Uterus (tissue), 2 donors: ENCODE results near the gene PM20D1.

ENCODE experiments used
- POLR2A ChIP-seq, 2 donors: fragments of 450-650 bp; IDR thresholded peaks; one replicate each; pipeline ENCODE4 v1.6.1; 2016; ENCODE audit warnings: antibody characterized with exemption in 2 of 2, mild to moderate bottlenecking in 1 of 2, moderate library complexity in 1 of 2
- TF ChIP-seq, protein P1 (sequence below), 4 experiments: fragments of 200-600 bp in 2 of 4; fragments of 450-650 bp in 2 of 4; sonication (generic) in 2 of 4; IDR thresholded peaks; one replicate each; pipeline ENCODE4 v1.5.1; 2016 to 2019; ENCODE audit warnings: antibody characterized with exemption in 4 of 4, mild to moderate bottlenecking in 2 of 4, moderate library complexity in 1 of 4

DNA sequence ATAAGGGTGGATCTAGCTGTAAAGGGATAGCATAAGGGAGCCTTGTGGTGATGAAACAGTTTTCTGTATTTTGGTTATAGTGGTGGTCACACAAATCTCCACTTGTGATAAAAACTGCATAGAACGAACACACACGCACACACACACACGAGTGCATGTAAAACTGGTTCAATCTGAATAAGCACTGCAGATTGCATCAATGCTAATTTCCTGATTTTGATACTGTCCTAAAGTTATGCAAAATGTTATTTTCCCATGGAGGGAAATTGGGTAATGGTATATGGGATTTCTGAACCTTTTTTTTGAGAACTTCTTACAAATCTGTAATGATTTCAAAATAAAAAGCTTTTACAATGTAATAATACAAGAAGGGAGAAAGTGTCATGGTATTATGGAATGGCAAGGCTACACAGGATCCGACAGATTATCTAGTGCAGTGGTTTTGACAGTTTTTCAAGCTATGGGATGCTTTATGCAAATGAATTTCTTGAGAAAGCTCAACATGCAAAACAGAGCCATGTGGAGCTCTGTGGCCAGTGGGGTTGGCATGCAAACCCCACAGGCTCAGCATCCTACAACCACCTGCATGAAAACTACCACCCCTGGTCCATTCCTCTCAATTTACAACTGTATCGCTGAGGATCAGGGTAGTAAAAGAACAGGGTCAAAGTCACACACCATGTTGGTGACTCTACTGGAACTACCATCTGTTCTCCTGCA lies 55.8 kb downstream of the PM20D1 start:
- no peak for TF ChIP-seq POLR2A (IDR thresholded peaks at IDR 0.05)
- TF ChIP-seq, protein P1, sequence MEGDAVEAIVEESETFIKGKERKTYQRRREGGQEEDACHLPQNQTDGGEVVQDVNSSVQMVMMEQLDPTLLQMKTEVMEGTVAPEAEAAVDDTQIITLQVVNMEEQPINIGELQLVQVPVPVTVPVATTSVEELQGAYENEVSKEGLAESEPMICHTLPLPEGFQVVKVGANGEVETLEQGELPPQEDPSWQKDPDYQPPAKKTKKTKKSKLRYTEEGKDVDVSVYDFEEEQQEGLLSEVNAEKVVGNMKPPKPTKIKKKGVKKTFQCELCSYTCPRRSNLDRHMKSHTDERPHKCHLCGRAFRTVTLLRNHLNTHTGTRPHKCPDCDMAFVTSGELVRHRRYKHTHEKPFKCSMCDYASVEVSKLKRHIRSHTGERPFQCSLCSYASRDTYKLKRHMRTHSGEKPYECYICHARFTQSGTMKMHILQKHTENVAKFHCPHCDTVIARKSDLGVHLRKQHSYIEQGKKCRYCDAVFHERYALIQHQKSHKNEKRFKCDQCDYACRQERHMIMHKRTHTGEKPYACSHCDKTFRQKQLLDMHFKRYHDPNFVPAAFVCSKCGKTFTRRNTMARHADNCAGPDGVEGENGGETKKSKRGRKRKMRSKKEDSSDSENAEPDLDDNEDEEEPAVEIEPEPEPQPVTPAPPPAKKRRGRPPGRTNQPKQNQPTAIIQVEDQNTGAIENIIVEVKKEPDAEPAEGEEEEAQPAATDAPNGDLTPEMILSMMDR (IDR thresholded peaks at IDR 0.05), result no peak
